PC-9 (cell line): ENCODE results near the gene RBMS1. TPM values are rescaled to one million over a fixed set of nuclear protein-coding genes. Genes with fewer than 3 reads are reported as not detected.
"Not testable (repeated sequence)": the region's sequence is repeated elsewhere in the genome, so short reads cannot be mapped to it uniquely, and the experiment has no call there.

Experiments used
- BruUV-seq: library from RNA; stranded (reverse); fragments of 400-500 nt; replicated peaks from 2 replicates; lab custom pipeline; 2021; lab: Mats Ljungman, UMichigan
- CTCF ChIA-PET: fragments of 300-600 bp; sonication (Branson Sonifier 250); formaldehyde crosslinking; loops from one replicate; lab custom pipeline; 2022; ENCODE audit warnings: antibody characterized with exemption; lab: Charles Lee
- POLR2A ChIA-PET: fragments of 300-600 bp; sonication (Branson Sonifier 250); formaldehyde crosslinking; loops from one replicate; lab custom pipeline; 2022; ENCODE audit warnings: antibody characterized with exemption; ENCODE audit not compliant: unreplicated experiment; lab: Charles Lee
- DNase-seq, 2 experiments: peaks; one replicate each; pipeline versions ENCODE4 v3.0.0 to v3.0.0-alpha.2; 2015 to 2022; ENCODE audit warnings: mixed read lengths in 1 of 2
- H2AFZ ChIP-seq: fragments of 200-600 bp; sonication (generic); 2 replicates; pipeline ENCODE4 v1.8.1; 2017; ENCODE audit warnings: antibody characterized with exemption
- H3F3A ChIP-seq: fragments of 200-600 bp; sonication (generic); 2 replicates; pipeline ENCODE4 v1.8.1; 2017; ENCODE audit warnings: antibody characterized with exemption, mild to moderate bottlenecking, low read depth; ENCODE audit not compliant: insufficient read depth
- H3K27ac ChIP-seq: fragments of 200-600 bp; sonication (generic); 2 replicates; pipeline ENCODE4 v1.6.1; 2016; ENCODE audit warnings: mixed run types
- H3K27me3 ChIP-seq: fragments of 200-600 bp; sonication (generic); 2 replicates; pipeline ENCODE4 v1.6.1; 2016; ENCODE audit warnings: low read depth, mixed run types; ENCODE audit not compliant: insufficient read depth
- H3K36me3 ChIP-seq: fragments of 200-600 bp; sonication (generic); 2 replicates; pipeline ENCODE4 v1.6.1; 2016; ENCODE audit warnings: low read depth, mixed run types
- H3K4me1 ChIP-seq: fragments of 200-600 bp; sonication (generic); replicated peaks from 2 replicates; pipeline ENCODE4 v1.6.1; 2016; ENCODE audit warnings: mixed run types; ENCODE audit not compliant: insufficient read depth
- H3K4me2 ChIP-seq: fragments of 200-600 bp; sonication (generic); 2 replicates; pipeline ENCODE4 v1.6.1; 2017; ENCODE audit warnings: mixed run types
- H3K4me3 ChIP-seq: fragments of 200-600 bp; sonication (generic); 2 replicates; pipeline ENCODE4 v1.6.1; 2016; ENCODE audit warnings: mixed run types
- H3K79me2 ChIP-seq: fragments of 200-600 bp; sonication (generic); 2 replicates; pipeline ENCODE4 v1.6.1; 2017; ENCODE audit warnings: low read depth, mixed run types
- H3K9me2 ChIP-seq: fragments of 200-600 bp; sonication (generic); 2 replicates; pipeline ENCODE4 v1.8.1; 2017; ENCODE audit warnings: mild to moderate bottlenecking; ENCODE audit not compliant: insufficient read depth
- H3K9me3 ChIP-seq: fragments of 200-600 bp; sonication (generic); 2 replicates; pipeline ENCODE4 v1.8.1; 2016; ENCODE audit warnings: low read depth; ENCODE audit not compliant: insufficient read depth
- H4K20me1 ChIP-seq: fragments of 200-600 bp; sonication (generic); 2 replicates; pipeline ENCODE4 v1.8.1; 2017; ENCODE audit not compliant: insufficient read depth
- CTCF ChIP-seq: fragments of 200-600 bp; sonication (generic); conservative IDR thresholded peaks from 2 replicates; pipeline ENCODE4 v1.6.1; 2017; ENCODE audit warnings: mixed run types, antibody characterized with exemption, mild to moderate bottlenecking, moderate library complexity
- EZH2 ChIP-seq: fragments of 200-600 bp; sonication (generic); IDR thresholded peaks from 2 replicates; pipeline ENCODE4 v1.8.0; 2017; ENCODE audit warnings: antibody characterized with exemption, low read depth
- intact Hi-C: fragments of 100-400 bp; cut with micrococcal nuclease; formaldehyde crosslinking; loops from one replicate; pipeline ENCODE4 v1.10.0; 2022; ENCODE audit not compliant: unreplicated experiment
- total RNA-seq: library from RNA; stranded (reverse); gene quantifications from 2 replicates; pipeline ENCODE4 v1.2.3, GENCODE V29; 2021

Gene RBMS1
- total RNA-seq, 1 experiment from 2014 or later = 65.1 TPM

GRCh38 chr2:160440888-160441287 lies 52.7 kb downstream of the RBMS1 start:
- Histone ChIP-seq H4K20me1 (no peaks in the 10 kb centered on the region), H2AFZ (no peak overlapping the region), H3K79me2 (0 out of 2 replicates have a peak, but pooled peaks cover 10% of the 10 kb centered on the region), H3F3A (no peaks in the 10 kb centered on the region), H3K36me3 (no peaks in the 10 kb centered on the region; the same call in 1 of the 2 replicates), H3K4me2 (no peak overlapping the region), H3K27ac (no peak overlapping the region), H3K4me1 (no peaks in the 10 kb centered on the region), H3K27me3 (no peaks in the 10 kb centered on the region), H3K9me3 (no peaks in the 10 kb centered on the region), H3K4me3 (no peak overlapping the region), H3K9me2 (no peaks in the 10 kb centered on the region)
- no TSS peak for BruUV-seq
- CTCF ChIA-PET = no interaction called here
- no peak for DNase-seq
- TF ChIP-seq EZH2 (no peak), CTCF (no peak)
- intact Hi-C loops = no loop called here
- POLR2A ChIA-PET = no interaction called here

- DNase-seq, H3K36me3 ChIP-seq, H3K9me3 ChIP-seq, H3K9me2 ChIP-seq, H3K27me3 ChIP-seq, H3K27ac ChIP-seq, H3F3A ChIP-seq, intact Hi-C loops, H2AFZ ChIP-seq, POLR2A ChIA-PET, BruUV-seq, H3K4me3 ChIP-seq, H3K4me2 ChIP-seq, H4K20me1 ChIP-seq, CTCF ChIA-PET: not testable (repeated sequence)
- peaks cover 21% of the 10 kb centered on the region; the same call in 1 of the 2 replicates for H3K79me2 ChIP-seq
- H3K4me1 ChIP-seq = peaks cover 10% of the 10 kb centered on the region
Measured at GRCh38 chr2:160439038-160439437, 54.6 kb downstream of the RBMS1 start.

GRCh38 chr2:160437273-160437672 lies 56.3 kb downstream of the RBMS1 start:
- CTCF ChIA-PET = no interaction called here
- TF ChIP-seq CTCF = no peak
- TF ChIP-seq EZH2 = no peak
- Histone ChIP-seq H3K9me2 (no peaks in the 10 kb centered on the region), H3K9me3 (no peaks in the 10 kb centered on the region), H3K4me1 (peaks cover 28% of the 10 kb centered on the region), H3K4me3 (no peak overlapping the region), H3K4me2 (no peak overlapping the region), H3K27me3 (no peaks in the 10 kb centered on the region), H3K79me2 (peaks cover 25% of the 10 kb centered on the region; the same call in 1 of the 2 replicates), H3K27ac (no peak overlapping the region), H2AFZ (no peak overlapping the region), H3F3A (peaks cover 9% of the 10 kb centered on the region; the same call in 1 of the 2 replicates), H3K36me3 (no peaks in the 10 kb centered on the region; the same call in 1 of the 2 replicates), H4K20me1 (no peaks in the 10 kb centered on the region; the same call in 1 of the 2 replicates)
- BruUV-seq = no TSS peak
- no peak for DNase-seq
- POLR2A ChIA-PET = no interaction called here
- intact Hi-C loops = no loop called here
